ENCODE results near the gene GTPBP10.

The GTPBP10 gene

GRCh38 chr7:90407484-90407821 lies 60.9 kb downstream of the GTPBP10 start:
- Histone ChIP-seq H3K18ac (ENCODE audit: low read length) (no peak overlapping the region), H3K4me1 (ENCODE audit: control insufficient read depth in 2 of 2, insufficient read depth in 1 of 2, low read depth in 1 of 2, low read length in 2 of 2) (no peaks in the 10 kb centered on the region), H2BK5ac (ENCODE audit: low read length) (no peak overlapping the region), H3K23ac (ENCODE audit: low read depth, low read length, poor library complexity) (no peak overlapping the region), H3K14ac (ENCODE audit: low read length) (no peak overlapping the region), H3K27me3 (ENCODE audit: control insufficient read depth in 3 of 3, insufficient read depth in 3 of 3, low read depth in 1 of 3, low read length in 3 of 3) (no peaks in the 10 kb centered on the region), H3K4me2 (ENCODE audit: insufficient read depth, low read length, poor library complexity, severe bottlenecking) (no peak overlapping the region), H3K4me3 (ENCODE audit: low read length in 2 of 2) (no peak overlapping the region), H3K27ac (replicated peaks; ENCODE audit: low read length) (no peak overlapping the region), H3K36me3 (replicated peaks in 1 of 2; ENCODE audit: control insufficient read depth in 2 of 2, insufficient read depth in 2 of 2, low read length in 2 of 2) (peaks cover 7 to 75% of the 10 kb centered on the region in 2 donors), H2BK15ac (ENCODE audit: low read length) (no peak overlapping the region), H4K91ac (ENCODE audit: low read depth, low read length, poor library complexity) (no peak overlapping the region), H2AFZ (ENCODE audit: low read length) (no peak overlapping the region), H2BK12ac (ENCODE audit: low read length) (no peak overlapping the region), H3K9ac (ENCODE audit: low read depth, low read length, poor library complexity) (no peak overlapping the region), H2AK5ac (ENCODE audit: low read depth, low read length) (no peak overlapping the region), H3K9me3 (replicated peaks in 1 of 2; ENCODE audit: control insufficient read depth in 2 of 2, insufficient read depth in 1 of 2, low read depth in 1 of 2, low read length in 2 of 2) (no peaks in the 10 kb centered on the region), H3K4ac (ENCODE audit: low read length) (no peak overlapping the region), H2BK120ac (ENCODE audit: low read depth, low read length) (no peak overlapping the region), H3K79me1 (ENCODE audit: low read depth, low read length) (peaks cover 2% of the 10 kb centered on the region), H4K8ac (ENCODE audit: low read depth, low read length) (no peak overlapping the region)
- no CpG with 5 or more reads among the region's 1 CpG for WGBS, 2 donors (ENCODE audit: extremely low coverage in 2 of 2, insufficient read length in 2 of 2, insufficient replicate concordance in 1 of 2)
- DNase-seq (ENCODE audit: low spot score): no peak

GRCh38 chr7:90408142-90408541 lies 61.6 kb downstream of the GTPBP10 start:
- H3K36me3 ChIP-seq (replicated peaks in 1 of 2; ENCODE audit: control insufficient read depth in 2 of 2, insufficient read depth in 2 of 2, low read length in 2 of 2): peaks cover 11 to 82% of the 10 kb centered on the region in 2 donors
- no peak overlapping the region for H2BK15ac ChIP-seq (ENCODE audit: low read length)
- WGBS, 2 donors (ENCODE audit: extremely low coverage in 2 of 2, insufficient read length in 2 of 2, insufficient replicate concordance in 1 of 2): no CpG with 5 or more reads among the region's 1 CpG
- no peak overlapping the region for H3K18ac ChIP-seq (ENCODE audit: low read length)
- no peak overlapping the region for H2BK120ac ChIP-seq (ENCODE audit: low read depth, low read length)
- H2AK5ac ChIP-seq (ENCODE audit: low read depth, low read length): no peak overlapping the region
- no peak overlapping the region for H3K4me3 ChIP-seq (ENCODE audit: low read length in 2 of 2)
- H4K91ac ChIP-seq (ENCODE audit: low read depth, low read length, poor library complexity): no peak overlapping the region
- H3K4me2 ChIP-seq (ENCODE audit: insufficient read depth, low read length, poor library complexity, severe bottlenecking): no peak overlapping the region
- peaks cover 0 to 2% of the 10 kb centered on the region in 2 donors for H3K9me3 ChIP-seq (replicated peaks in 1 of 2; ENCODE audit: control insufficient read depth in 2 of 2, insufficient read depth in 1 of 2, low read depth in 1 of 2, low read length in 2 of 2)
- DNase-seq (ENCODE audit: low spot score): no peak
- no peaks in the 10 kb centered on the region for H3K27me3 ChIP-seq (ENCODE audit: control insufficient read depth in 3 of 3, insufficient read depth in 3 of 3, low read depth in 1 of 3, low read length in 3 of 3)
- H3K9ac ChIP-seq (ENCODE audit: low read depth, low read length, poor library complexity): no peak overlapping the region
- H3K23ac ChIP-seq (ENCODE audit: low read depth, low read length, poor library complexity): no peak overlapping the region
- no peak overlapping the region for H3K27ac ChIP-seq (replicated peaks; ENCODE audit: low read length)
- H3K4ac ChIP-seq (ENCODE audit: low read length): no peak overlapping the region
- H2BK12ac ChIP-seq (ENCODE audit: low read length): no peak overlapping the region
- H3K79me1 ChIP-seq (ENCODE audit: low read depth, low read length): peaks cover 2% of the 10 kb centered on the region
- H3K4me1 ChIP-seq (ENCODE audit: control insufficient read depth in 2 of 2, insufficient read depth in 1 of 2, low read depth in 1 of 2, low read length in 2 of 2): no peaks in the 10 kb centered on the region
- H3K14ac ChIP-seq (ENCODE audit: low read length): no peak overlapping the region
- H2AFZ ChIP-seq (ENCODE audit: low read length): no peak overlapping the region
- no peak overlapping the region for H4K8ac ChIP-seq (ENCODE audit: low read depth, low read length)
- no peak overlapping the region for H2BK5ac ChIP-seq (ENCODE audit: low read length)

- H3K27ac ChIP-seq (replicated peaks; ENCODE audit: low read length): no peak overlapping the region
- no CpG with 5 or more reads among the region's 3 CpGs for WGBS, 2 donors (ENCODE audit: extremely low coverage in 2 of 2, insufficient read length in 2 of 2, insufficient replicate concordance in 1 of 2)
- H3K36me3 ChIP-seq (replicated peaks in 1 of 2; ENCODE audit: control insufficient read depth in 2 of 2, insufficient read depth in 2 of 2, low read length in 2 of 2): peaks cover 11 to 96% of the 10 kb centered on the region in 2 donors
These were observed 63.2 kb downstream of the GTPBP10 start for GRCh38 chr7:90409667-90410066.

GRCh38 chr7:90411510-90411909 lies 65.0 kb downstream of the GTPBP10 start:
- no peak overlapping the region for H3K14ac ChIP-seq (ENCODE audit: low read length)

More at GRCh38 chr7:90409667-90410066, 63.2 kb downstream of the GTPBP10 start:
- Histone ChIP-seq H2BK120ac (ENCODE audit: low read depth, low read length) (no peak overlapping the region), H2BK5ac (ENCODE audit: low read length) (no peak overlapping the region), H3K9me3 (replicated peaks in 1 of 2; ENCODE audit: control insufficient read depth in 2 of 2, insufficient read depth in 1 of 2, low read depth in 1 of 2, low read length in 2 of 2) (peaks cover 0 to 2% of the 10 kb centered on the region in 2 donors), H2AK5ac (ENCODE audit: low read depth, low read length) (no peak overlapping the region), H4K91ac (ENCODE audit: low read depth, low read length, poor library complexity) (no peak overlapping the region), H2AFZ (ENCODE audit: low read length) (no peak overlapping the region), H2BK12ac (ENCODE audit: low read length) (no peak overlapping the region), H2BK15ac (ENCODE audit: low read length) (no peak overlapping the region), H3K4me2 (ENCODE audit: insufficient read depth, low read length, poor library complexity, severe bottlenecking) (no peak overlapping the region), H3K79me1 (ENCODE audit: low read depth, low read length) (peaks cover 2% of the 10 kb centered on the region), H3K4ac (ENCODE audit: low read length) (no peak overlapping the region), H3K14ac (ENCODE audit: low read length) (no peak overlapping the region), H3K23ac (ENCODE audit: low read depth, low read length, poor library complexity) (no peak overlapping the region), H3K27me3 (ENCODE audit: control insufficient read depth in 3 of 3, insufficient read depth in 3 of 3, low read depth in 1 of 3, low read length in 3 of 3) (no peaks in the 10 kb centered on the region), H4K8ac (ENCODE audit: low read depth, low read length) (no peak overlapping the region), H3K9ac (ENCODE audit: low read depth, low read length, poor library complexity) (no peak overlapping the region), H3K18ac (ENCODE audit: low read length) (no peak overlapping the region), H3K4me3 (ENCODE audit: low read length in 2 of 2) (no peak overlapping the region), H3K4me1 (ENCODE audit: control insufficient read depth in 2 of 2, insufficient read depth in 1 of 2, low read depth in 1 of 2, low read length in 2 of 2) (no peaks in the 10 kb centered on the region)
- DNase-seq (ENCODE audit: low spot score): no peak

More at GRCh38 chr7:90411510-90411909, 65.0 kb downstream of the GTPBP10 start:
- DNase-seq (ENCODE audit: low spot score): no peak
- H2AK5ac ChIP-seq (ENCODE audit: low read depth, low read length): no peak overlapping the region
- no peak overlapping the region for H4K91ac ChIP-seq (ENCODE audit: low read depth, low read length, poor library complexity)
- WGBS, 2 donors (ENCODE audit: extremely low coverage in 2 of 2, insufficient read length in 2 of 2, insufficient replicate concordance in 1 of 2): no CpG with 5 or more reads among the region's 2 CpGs
- no peak overlapping the region for H3K9ac ChIP-seq (ENCODE audit: low read depth, low read length, poor library complexity)
- no peak overlapping the region for H3K23ac ChIP-seq (ENCODE audit: low read depth, low read length, poor library complexity)
- peaks cover 0 to 2% of the 10 kb centered on the region in 2 donors for H3K9me3 ChIP-seq (replicated peaks in 1 of 2; ENCODE audit: control insufficient read depth in 2 of 2, insufficient read depth in 1 of 2, low read depth in 1 of 2, low read length in 2 of 2)
- no peak overlapping the region for H2BK15ac ChIP-seq (ENCODE audit: low read length)
- H4K8ac ChIP-seq (ENCODE audit: low read depth, low read length): no peak overlapping the region
- no peak overlapping the region for H3K4me2 ChIP-seq (ENCODE audit: insufficient read depth, low read length, poor library complexity, severe bottlenecking)
- H3K18ac ChIP-seq (ENCODE audit: low read length): no peak overlapping the region
- H2AFZ ChIP-seq (ENCODE audit: low read length): no peak overlapping the region
- H2BK12ac ChIP-seq (ENCODE audit: low read length): no peak overlapping the region
- no peaks in the 10 kb centered on the region for H3K4me1 ChIP-seq (ENCODE audit: control insufficient read depth in 2 of 2, insufficient read depth in 1 of 2, low read depth in 1 of 2, low read length in 2 of 2)
- H2BK120ac ChIP-seq (ENCODE audit: low read depth, low read length): no peak overlapping the region
- H3K27ac ChIP-seq (replicated peaks; ENCODE audit: low read length): no peak overlapping the region
- no peak overlapping the region for H3K4ac ChIP-seq (ENCODE audit: low read length)
- H3K36me3 ChIP-seq (replicated peaks in 1 of 2; ENCODE audit: control insufficient read depth in 2 of 2, insufficient read depth in 2 of 2, low read length in 2 of 2): peaks cover 10 to 82% of the 10 kb centered on the region in 2 donors
- H3K27me3 ChIP-seq (ENCODE audit: control insufficient read depth in 3 of 3, insufficient read depth in 3 of 3, low read depth in 1 of 3, low read length in 3 of 3): no peaks in the 10 kb centered on the region
- peaks cover 2% of the 10 kb centered on the region for H3K79me1 ChIP-seq (ENCODE audit: low read depth, low read length)
- H2BK5ac ChIP-seq (ENCODE audit: low read length): no peak overlapping the region
- no peak overlapping the region for H3K4me3 ChIP-seq (ENCODE audit: low read length in 2 of 2)

Data from neuronal stem cell (in vitro differentiated cells).